CD4-positive, alpha-beta T cell treated with Interferon gamma for 1 hour (primary cell): ENCODE results near the gene EVX1.

ENCODE experiments used
- DNase-seq: peaks from one replicate; pipeline ENCODE4 v3.0.0-alpha.2; 2020

Gene EVX1

GRCh38 chr7:27205325-27206280 lies 37.0 kb upstream of the EVX1 start:
- DNase-seq: no peak

GRCh38 chr7:27207348-27207985 lies 35.1 kb upstream of the EVX1 start:
- no peak for DNase-seq

GRCh38 chr7:27208998-27209397 lies 33.6 kb upstream of the EVX1 start:
- DNase-seq: no peak

- DNase-seq: no peak
Measured at GRCh38 chr7:27209933-27210440, 32.6 kb upstream of the EVX1 start.

- DNase-seq: no peak
Measured at GRCh38 chr7:27210441-27211083, 32.0 kb upstream of the EVX1 start.

- DNase-seq: no peak
Measured at GRCh38 chr7:27211084-27211446, 31.5 kb upstream of the EVX1 start.

GRCh38 chr7:27211764-27212204 lies 30.8 kb upstream of the EVX1 start:
- no peak for DNase-seq

GRCh38 chr7:27212497-27213432 lies 29.8 kb upstream of the EVX1 start:
- no peak for DNase-seq

GRCh38 chr7:27213433-27214238 lies 29.0 kb upstream of the EVX1 start:
- no peak for DNase-seq

- DNase-seq: no peak
Measured at GRCh38 chr7:27214239-27214950, 28.2 kb upstream of the EVX1 start.

GRCh38 chr7:27215356-27215755 lies 27.2 kb upstream of the EVX1 start:
- no peak for DNase-seq

GRCh38 chr7:27217951-27218350 lies 24.7 kb upstream of the EVX1 start:
- DNase-seq: no peak

- DNase-seq: no peak
Measured at GRCh38 chr7:27219821-27220220, 22.8 kb upstream of the EVX1 start.

- no peak for DNase-seq
Measured at GRCh38 chr7:27220440-27220955, 22.1 kb upstream of the EVX1 start.

- no peak for DNase-seq
Measured at GRCh38 chr7:27221201-27221797, 21.3 kb upstream of the EVX1 start.

- DNase-seq: no peak
Measured at GRCh38 chr7:27223941-27224575, 18.5 kb upstream of the EVX1 start.

- DNase-seq: no peak
Measured at GRCh38 chr7:27224983-27225934, 17.3 kb upstream of the EVX1 start.

- no peak for DNase-seq
Measured at GRCh38 chr7:27229448-27229847, 13.2 kb upstream of the EVX1 start.
